ENCODE data around the gene ZFY. TPM values are rescaled to one million over a fixed set of nuclear protein-coding genes. Genes with fewer than 3 reads are reported as not detected.

ZFY gene
- total RNA-seq, 2 experiments from 2014 or later = 13.0 to 13.1 TPM

- Mint-ChIP-seq H3K27me3 (no peaks in the 10 kb centered on the region), H3K36me3 (peaks cover 3% of the 10 kb centered on the region), H3K4me1 (ENCODE audit: low read depth) (peaks cover 27% of the 10 kb centered on the region), H3K9me3 (no peaks in the 10 kb centered on the region), H3K27ac (peak overlapping the region; percentile 97), H3K4me3 (peak overlapping the region; percentile 77)
- intact Hi-C loops (cut with micrococcal nuclease) = loop anchor here (2.0 to 5.0 kb wide), 2 partner anchors 80 to 95 kb away; partner anchors contain the start of gene RPS4Y1
- CTCF ChIA-PET = interaction anchor here (1.3 to 1.4 kb wide), 2 partner anchors 13 to 25 kb away, joined by 4 read pairs; no protein-coding TSS in a partner anchor
- DNase-seq = peak; percentile 25
- POLR2A ChIA-PET = no interaction called here
Measured at GRCh38 chrY:2937149-2937548, 2.0 kb downstream of the ZFY start.

DNA sequence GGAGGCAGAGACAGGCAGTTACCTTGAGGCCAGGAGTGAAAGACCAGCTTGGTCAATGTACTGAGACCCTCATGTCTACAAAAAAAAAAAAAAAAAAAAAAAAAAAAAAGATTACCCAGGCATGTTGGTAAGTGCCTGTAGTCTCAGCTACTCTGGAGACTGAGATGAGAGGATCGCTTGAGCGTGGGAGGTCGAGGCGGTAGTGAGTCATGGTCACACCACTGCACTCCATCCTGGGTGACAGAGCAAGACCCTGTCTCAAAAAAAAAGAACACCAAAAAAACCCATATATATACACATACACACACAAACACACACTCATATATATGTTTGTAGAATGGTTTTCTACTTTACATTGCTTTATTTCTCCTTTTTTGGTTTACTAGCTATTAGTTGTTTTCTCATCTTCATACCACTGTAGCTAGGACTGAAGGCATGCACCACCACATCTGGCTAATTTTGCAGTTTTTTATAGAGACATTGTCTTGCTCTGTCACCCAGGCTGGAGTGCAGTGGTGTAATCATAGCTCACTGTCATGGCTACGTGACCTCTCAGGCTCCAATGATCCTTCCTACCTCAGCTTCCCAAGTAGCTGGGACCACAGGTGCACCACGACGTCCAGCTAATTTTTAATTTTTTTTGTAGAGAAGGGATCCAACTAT is 14.5 kb downstream of the ZFY start:
- CTCF ChIA-PET = interaction anchor here (0.6 to 1.3 kb wide), 2 partner anchors 13 to 26 kb away, joined by 3 to 4 read pairs; no protein-coding TSS in a partner anchor
- POLR2A ChIA-PET = no interaction called here
- Mint-ChIP-seq H3K27ac (no peak overlapping the region), H3K4me1 (ENCODE audit: low read depth) (peaks cover 36% of the 10 kb centered on the region), H3K9me3 (no peaks in the 10 kb centered on the region), H3K36me3 (peaks cover 2% of the 10 kb centered on the region), H3K4me3 (no peak overlapping the region), H3K27me3 (no peaks in the 10 kb centered on the region)
- DNase-seq = peak; percentile 70
- intact Hi-C loops (cut with micrococcal nuclease) = loop anchor here (1.0 to 5.0 kb wide), 2 partner anchors 10 to 53 kb away; no protein-coding TSS in a partner anchor

DNA sequence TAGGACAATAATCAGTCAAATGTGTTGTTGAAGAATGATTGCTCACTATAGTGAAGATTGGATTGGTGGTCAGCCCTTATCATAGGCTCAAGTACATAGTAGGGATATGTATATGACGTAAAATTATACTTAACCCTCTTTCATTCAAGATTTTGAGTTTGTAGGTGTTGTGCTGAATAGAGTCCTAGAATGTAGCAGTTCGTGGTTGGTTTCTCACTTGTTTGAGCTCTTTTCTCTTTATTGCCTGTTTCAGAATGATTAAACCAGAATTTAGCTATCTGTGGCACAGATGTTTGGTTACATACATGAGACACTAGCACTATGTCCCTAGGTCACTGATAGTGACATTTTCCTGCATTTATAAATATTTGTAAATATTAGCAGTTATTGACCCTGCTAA is 15.5 kb downstream of the ZFY start:
- ChIA-PET POLR2A (no interaction called here), CTCF (interaction anchor here (1.3 kb wide), 1 partner anchor 14 kb away, joined by 4 read pairs; no protein-coding TSS in a partner anchor)
- H3K27ac Mint-ChIP-seq = no peak overlapping the region

GRCh38 chrY:2952912-2953311 is 17.7 kb downstream of the ZFY start:
- CTCF ChIA-PET = no interaction called here
- no peak overlapping the region for H3K4me3 Mint-ChIP-seq

More for the DNA sequence above, 15.5 kb downstream of the ZFY start:
- no peak for DNase-seq
- no peaks in the 10 kb centered on the region for H3K27me3 Mint-ChIP-seq
- intact Hi-C loops (cut with micrococcal nuclease) = loop anchor here (5.0 kb wide), 1 partner anchor 52 kb away; no protein-coding TSS in a partner anchor
- no peaks in the 10 kb centered on the region for H3K9me3 Mint-ChIP-seq
- peaks cover 7% of the 10 kb centered on the region for H3K36me3 Mint-ChIP-seq
- H3K4me3 Mint-ChIP-seq = no peak overlapping the region
- peaks cover 35% of the 10 kb centered on the region for H3K4me1 Mint-ChIP-seq (ENCODE audit: low read depth)

GRCh38 chrY:2954735-2955134 is 19.6 kb downstream of the ZFY start:
- CTCF ChIA-PET = no interaction called here
- no peaks in the 10 kb centered on the region for H3K9me3 Mint-ChIP-seq
- peaks cover 31% of the 10 kb centered on the region for H3K4me1 Mint-ChIP-seq (ENCODE audit: low read depth)
- intact Hi-C loops (cut with micrococcal nuclease) = loop anchor here (5.0 kb wide), 1 partner anchor 48 kb away; no protein-coding TSS in a partner anchor
- no peaks in the 10 kb centered on the region for H3K27me3 Mint-ChIP-seq
- peaks cover 10% of the 10 kb centered on the region for H3K36me3 Mint-ChIP-seq
- H3K4me3 Mint-ChIP-seq = no peak overlapping the region
- no peak overlapping the region for H3K27ac Mint-ChIP-seq
- POLR2A ChIA-PET = no interaction called here
- no peak for DNase-seq

More at GRCh38 chrY:2952912-2953311, 17.7 kb downstream of the ZFY start:
- peaks cover 9% of the 10 kb centered on the region for H3K36me3 Mint-ChIP-seq
- no peak for DNase-seq
- no peaks in the 10 kb centered on the region for H3K9me3 Mint-ChIP-seq
- peaks cover 35% of the 10 kb centered on the region for H3K4me1 Mint-ChIP-seq (ENCODE audit: low read depth)
- POLR2A ChIA-PET = no interaction called here
- no peaks in the 10 kb centered on the region for H3K27me3 Mint-ChIP-seq
- H3K27ac Mint-ChIP-seq = no peak overlapping the region
- intact Hi-C loops (cut with micrococcal nuclease) = loop anchor here (5.0 kb wide), 1 partner anchor 49 kb away; no protein-coding TSS in a partner anchor

GRCh38 chrY:2955561-2955960 is 20.4 kb downstream of the ZFY start:
- no peak overlapping the region for H3K27ac Mint-ChIP-seq
- no peak for DNase-seq
- no peak overlapping the region for H3K4me3 Mint-ChIP-seq
- H3K4me1 Mint-ChIP-seq (ENCODE audit: low read depth) = peaks cover 26% of the 10 kb centered on the region
- CTCF ChIA-PET = interaction anchor here (0.7 kb wide), 1 partner anchor 19 kb away, joined by 3 read pairs; no protein-coding TSS in a partner anchor
- no peaks in the 10 kb centered on the region for H3K27me3 Mint-ChIP-seq
- H3K9me3 Mint-ChIP-seq = no peaks in the 10 kb centered on the region
- intact Hi-C loops (cut with micrococcal nuclease) = no loop called here
- peaks cover 10% of the 10 kb centered on the region for H3K36me3 Mint-ChIP-seq
- POLR2A ChIA-PET = no interaction called here

GRCh38 chrY:2962061-2962460 is 26.9 kb downstream of the ZFY start:
- H3K27me3 Mint-ChIP-seq = no peaks in the 10 kb centered on the region
- intact Hi-C loops (cut with micrococcal nuclease) = no loop called here
- no peak for DNase-seq
- no peaks in the 10 kb centered on the region for H3K9me3 Mint-ChIP-seq
- H3K27ac Mint-ChIP-seq = no peak overlapping the region
- ChIA-PET CTCF (no interaction called here), POLR2A (no interaction called here)
- H3K4me3 Mint-ChIP-seq = no peak overlapping the region
- H3K4me1 Mint-ChIP-seq (ENCODE audit: low read depth) = peaks cover 17% of the 10 kb centered on the region
- peaks cover 9% of the 10 kb centered on the region for H3K36me3 Mint-ChIP-seq

DNA sequence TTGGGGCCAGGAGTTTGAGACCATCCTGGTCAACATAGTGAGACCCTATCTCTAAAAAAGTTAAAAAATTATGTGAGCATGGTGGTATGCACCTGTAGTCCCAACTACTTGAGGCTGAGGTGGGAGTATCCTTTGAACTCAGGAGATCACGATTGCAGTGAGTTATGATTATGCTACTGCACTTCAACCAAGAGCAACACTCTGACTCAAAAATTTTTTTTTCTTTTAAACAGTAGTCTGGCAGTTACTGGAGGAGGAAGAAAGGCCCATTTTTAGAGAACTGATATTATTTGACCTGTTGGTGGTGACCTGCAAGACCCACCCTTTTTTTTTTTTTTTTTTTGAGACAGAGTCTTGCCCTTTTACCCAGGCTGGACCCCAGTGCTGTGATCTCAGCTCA is 29.6 kb downstream of the ZFY start:
- DNase-seq = no peak
- no peaks in the 10 kb centered on the region for H3K27me3 Mint-ChIP-seq
- H3K9me3 Mint-ChIP-seq = no peaks in the 10 kb centered on the region
- no peak overlapping the region for H3K27ac Mint-ChIP-seq
- intact Hi-C loops (cut with micrococcal nuclease) = no loop called here
- POLR2A ChIA-PET = no interaction called here
- CTCF ChIA-PET = no interaction called here
- peaks cover 8% of the 10 kb centered on the region for H3K36me3 Mint-ChIP-seq
- no peak overlapping the region for H3K4me3 Mint-ChIP-seq
- peaks cover 26% of the 10 kb centered on the region for H3K4me1 Mint-ChIP-seq (ENCODE audit: low read depth)

GRCh38 chrY:2965629-2966028 is 30.4 kb downstream of the ZFY start:
- Mint-ChIP-seq H3K9me3 (no peaks in the 10 kb centered on the region), H3K27me3 (no peaks in the 10 kb centered on the region), H3K36me3 (peaks cover 8% of the 10 kb centered on the region), H3K27ac (no peak overlapping the region), H3K4me1 (ENCODE audit: low read depth) (peaks cover 28% of the 10 kb centered on the region), H3K4me3 (no peak overlapping the region)
- DNase-seq = no peak
- intact Hi-C loops (cut with micrococcal nuclease) = no loop called here
- ChIA-PET POLR2A (no interaction called here), CTCF (no interaction called here)

DNA sequence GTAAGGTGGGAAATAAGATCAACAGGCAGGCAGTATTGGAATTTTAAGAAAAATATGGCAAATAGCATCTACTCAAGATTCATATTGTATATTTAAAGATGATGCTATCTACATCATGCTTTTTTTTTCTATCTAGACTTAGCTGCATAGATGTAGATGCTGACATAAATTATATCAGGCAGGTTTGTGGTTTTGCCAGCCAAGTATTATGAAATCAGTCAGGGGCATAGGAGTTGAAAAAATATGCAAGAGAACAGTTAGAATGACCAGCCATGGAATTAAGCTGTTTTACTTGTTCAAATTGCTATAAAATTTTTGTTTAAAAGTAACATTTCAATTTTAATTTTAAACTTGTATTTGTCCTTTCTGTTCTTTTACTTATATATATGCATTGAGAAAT is 34.4 kb downstream of the ZFY start:
- POLR2A ChIA-PET = no interaction called here

GRCh38 chrY:2972708-2973107 is 37.5 kb downstream of the ZFY start:
- no peaks in the 10 kb centered on the region for H3K9me3 Mint-ChIP-seq
- DNase-seq = no peak
- H3K36me3 Mint-ChIP-seq = peaks cover 12% of the 10 kb centered on the region
- H3K4me1 Mint-ChIP-seq (ENCODE audit: low read depth) = peaks cover 19% of the 10 kb centered on the region
- POLR2A ChIA-PET = no interaction called here
- intact Hi-C loops (cut with micrococcal nuclease) = no loop called here
- H3K27me3 Mint-ChIP-seq = no peaks in the 10 kb centered on the region
- CTCF ChIA-PET = no interaction called here
- H3K27ac Mint-ChIP-seq = no peak overlapping the region
- no peak overlapping the region for H3K4me3 Mint-ChIP-seq

More for the DNA sequence above, 34.4 kb downstream of the ZFY start:
- H3K27me3 Mint-ChIP-seq = no peaks in the 10 kb centered on the region
- no peak overlapping the region for H3K4me3 Mint-ChIP-seq
- CTCF ChIA-PET = no interaction called here
- H3K4me1 Mint-ChIP-seq (ENCODE audit: low read depth) = peaks cover 21% of the 10 kb centered on the region
- DNase-seq = no peak
- intact Hi-C loops (cut with micrococcal nuclease) = no loop called here
- no peak overlapping the region for H3K27ac Mint-ChIP-seq
- peaks cover 5% of the 10 kb centered on the region for H3K36me3 Mint-ChIP-seq
- H3K9me3 Mint-ChIP-seq = no peaks in the 10 kb centered on the region

DNA sequence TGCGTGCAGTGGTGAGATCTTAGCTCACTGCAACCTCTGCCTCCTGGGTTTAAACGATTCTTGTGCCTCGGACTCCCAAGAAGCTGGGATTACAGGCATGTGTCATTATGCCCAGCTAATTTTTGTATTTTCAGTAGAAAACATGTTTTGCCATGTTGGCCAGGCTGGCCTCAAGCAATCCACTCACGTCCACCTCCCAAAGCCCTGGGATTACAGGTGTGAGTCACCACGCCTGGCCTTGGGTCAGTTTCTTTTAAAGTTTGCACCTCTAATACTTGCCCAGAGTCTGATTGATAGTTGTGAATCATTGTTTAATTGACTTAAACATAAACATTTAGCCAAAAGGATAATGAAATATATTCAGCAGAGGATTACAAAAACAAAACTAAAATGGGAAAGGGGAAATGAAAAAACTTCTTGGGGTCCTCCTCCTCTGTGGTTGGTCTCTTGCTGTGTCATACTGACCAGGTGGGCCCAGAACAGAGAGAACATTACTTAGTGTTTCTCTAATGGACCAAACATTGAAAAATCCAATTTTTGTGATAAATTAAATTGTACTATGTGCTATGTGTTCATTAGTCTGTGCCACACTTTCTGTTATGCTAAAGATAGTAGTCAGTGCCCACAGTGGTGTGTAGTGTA is 38.0 kb downstream of the ZFY start:
- no peak for DNase-seq
- intact Hi-C loops (cut with micrococcal nuclease) = no loop called here
- ChIA-PET CTCF (no interaction called here), POLR2A (no interaction called here)
- Mint-ChIP-seq H3K27me3 (no peaks in the 10 kb centered on the region), H3K4me1 (ENCODE audit: low read depth) (peaks cover 19% of the 10 kb centered on the region), H3K9me3 (no peaks in the 10 kb centered on the region), H3K4me3 (no peak overlapping the region), H3K27ac (no peak overlapping the region), H3K36me3 (peaks cover 12% of the 10 kb centered on the region)

- ChIA-PET CTCF (no interaction called here), POLR2A (no interaction called here)
- Mint-ChIP-seq H3K36me3 (peaks cover 14% of the 10 kb centered on the region), H3K27ac (no peak overlapping the region), H3K4me3 (no peak overlapping the region), H3K4me1 (ENCODE audit: low read depth) (no peaks in the 10 kb centered on the region), H3K27me3 (no peaks in the 10 kb centered on the region), H3K9me3 (no peaks in the 10 kb centered on the region)
- DNase-seq = no peak
- intact Hi-C loops (cut with micrococcal nuclease) = no loop called here
Measured at GRCh38 chrY:2979283-2979682, 44.1 kb downstream of the ZFY start.
